ENCODE data around the gene NPTX2. TPM values are rescaled to one million over a fixed set of nuclear protein-coding genes. Genes with fewer than 3 reads are reported as not detected.

The NPTX2 gene
- total RNA-seq, 2 donors from 2014 or later = 3.8 to 6.7 TPM

DNA sequence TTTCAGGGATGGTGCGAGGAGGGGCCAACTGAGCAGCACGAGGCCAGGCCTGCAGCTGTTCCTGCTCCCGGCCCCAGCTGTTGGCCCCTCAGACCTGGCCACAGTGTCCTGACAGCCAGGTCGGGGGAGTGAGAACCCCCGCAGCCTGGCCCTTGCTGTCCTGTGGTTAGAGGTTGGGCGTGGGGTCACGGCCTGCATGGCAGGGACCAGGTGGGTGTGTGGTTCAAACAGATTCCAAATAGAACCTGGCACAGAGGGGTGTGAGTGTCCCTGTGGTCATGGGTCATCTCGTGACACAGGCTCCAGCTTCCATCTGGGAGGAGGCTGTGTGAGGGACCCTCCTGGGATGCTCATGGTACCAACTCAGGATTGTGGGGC lies 10.3 kb downstream of the NPTX2 start:
- Histone ChIP-seq H3K27me3 (no peaks in the 10 kb centered on the region), H3K36me3 (no peaks in the 10 kb centered on the region), H3K4me3 (no peak overlapping the region), H3K27ac (no peak overlapping the region), H3K9me3 (peaks cover 0 to 6% of the 10 kb centered on the region in 2 donors), H3K4me1 (no peaks in the 10 kb centered on the region)
- no peak for DNase-seq (ENCODE audit: low spot score)
- TF ChIP-seq CTCF (IDR thresholded peaks at IDR 0.05) = no peak

DNA sequence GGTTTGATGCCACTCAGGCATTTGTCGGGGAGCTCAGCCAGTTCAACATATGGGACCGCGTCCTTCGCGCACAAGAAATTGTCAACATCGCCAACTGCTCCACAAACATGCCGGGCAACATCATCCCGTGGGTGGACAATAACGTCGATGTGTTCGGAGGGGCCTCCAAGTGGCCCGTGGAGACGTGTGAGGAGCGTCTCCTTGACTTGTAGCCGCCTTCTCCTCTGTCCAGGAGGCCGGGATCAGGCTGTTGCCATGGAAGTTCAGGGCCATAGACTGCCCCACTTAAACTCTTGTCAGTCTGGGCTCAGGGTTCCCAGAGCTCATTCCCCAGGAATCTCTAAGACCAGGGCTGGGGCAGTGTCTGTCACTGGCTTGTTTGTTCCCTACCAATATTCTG lies 11.3 kb downstream of the NPTX2 start:
- no peak for TF ChIP-seq CTCF (IDR thresholded peaks at IDR 0.05)
- H3K36me3 ChIP-seq = no peaks in the 10 kb centered on the region
- H3K4me3 ChIP-seq = no peak overlapping the region
- H3K27me3 ChIP-seq = no peaks in the 10 kb centered on the region
- H3K4me1 ChIP-seq = no peaks in the 10 kb centered on the region
- peaks cover 0 to 15% of the 10 kb centered on the region in 2 donors for H3K9me3 ChIP-seq
- no peak for DNase-seq (ENCODE audit: low spot score)
- H3K27ac ChIP-seq = no peak overlapping the region

DNA sequence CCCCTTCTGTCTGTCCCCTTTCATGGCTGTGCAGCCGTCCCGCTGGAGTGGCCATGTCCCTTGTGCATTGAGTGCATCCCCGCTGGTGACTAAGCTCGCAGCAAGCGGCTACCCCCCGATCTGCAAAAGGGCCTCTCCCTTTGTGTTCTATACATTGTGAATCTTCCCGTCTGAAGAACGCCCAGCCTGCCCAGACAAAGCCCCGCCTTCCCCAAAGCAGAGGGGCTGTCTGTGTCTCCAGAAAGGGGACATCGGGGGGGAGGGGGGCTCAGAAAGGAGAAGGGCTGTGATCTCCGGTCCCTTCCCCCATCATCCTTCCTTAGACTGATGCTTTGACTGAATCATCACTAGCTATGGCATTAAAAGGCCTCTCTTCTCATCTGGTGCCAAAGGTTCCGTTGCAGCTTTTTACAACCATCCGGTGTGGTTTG lies 11.9 kb downstream of the NPTX2 start:
- Histone ChIP-seq H3K9me3 (peaks cover 0 to 15% of the 10 kb centered on the region in 2 donors), H3K4me3 (no peak overlapping the region), H3K27me3 (no peaks in the 10 kb centered on the region), H3K27ac (no peak overlapping the region), H3K36me3 (no peaks in the 10 kb centered on the region), H3K4me1 (no peaks in the 10 kb centered on the region)
- no peak for DNase-seq (ENCODE audit: low spot score)
- no peak for TF ChIP-seq CTCF (IDR thresholded peaks at IDR 0.05)

GRCh38 chr7:98630149-98630548 lies 13.1 kb downstream of the NPTX2 start:
- TF ChIP-seq CTCF (IDR thresholded peaks at IDR 0.05) = no peak
- no peak for DNase-seq (ENCODE audit: low spot score)
- Histone ChIP-seq H3K36me3 (no peaks in the 10 kb centered on the region), H3K4me1 (no peaks in the 10 kb centered on the region), H3K9me3 (peaks cover 0 to 15% of the 10 kb centered on the region in 2 donors), H3K27ac (no peak overlapping the region), H3K27me3 (no peaks in the 10 kb centered on the region), H3K4me3 (no peak overlapping the region)

GRCh38 chr7:98630770-98631169 lies 13.7 kb downstream of the NPTX2 start:
- Histone ChIP-seq H3K27ac (no peak overlapping the region), H3K4me3 (no peak overlapping the region), H3K9me3 (peaks cover 0 to 15% of the 10 kb centered on the region in 2 donors), H3K4me1 (no peaks in the 10 kb centered on the region), H3K36me3 (no peaks in the 10 kb centered on the region), H3K27me3 (no peaks in the 10 kb centered on the region)
- DNase-seq (ENCODE audit: low spot score) = no peak
- no peak for TF ChIP-seq CTCF (IDR thresholded peaks at IDR 0.05)

- TF ChIP-seq CTCF (IDR thresholded peaks at IDR 0.05) = no peak
- Histone ChIP-seq H3K27ac (no peak overlapping the region), H3K9me3 (peaks cover 0 to 19% of the 10 kb centered on the region in 2 donors)
Observed at GRCh38 chr7:98638853-98639252, 21.8 kb downstream of the NPTX2 start.

More at GRCh38 chr7:98638853-98639252, 21.8 kb downstream of the NPTX2 start:
- Histone ChIP-seq H3K36me3 (no peaks in the 10 kb centered on the region), H3K4me3 (no peak overlapping the region), H3K27me3 (no peaks in the 10 kb centered on the region), H3K4me1 (no peaks in the 10 kb centered on the region)
- DNase-seq (ENCODE audit: low spot score) = no peak
